Endometrial microvascular endothelial cells (primary cell): ENCODE measurements around the gene APOBEC3H. TPM values are rescaled to one million over a fixed set of nuclear protein-coding genes. Genes with fewer than 3 reads are reported as not detected.

Experiments used
- in situ Hi-C: cut with HindIII; loops from 2 replicates; pipeline ENCODE4 v1.10.0; 2017; ENCODE audit warnings: low sequenced_read_pairs, low pct_unique_long_range_greater_than_20kb; ENCODE audit errors: inconsistent ontology term
- total RNA-seq: library from RNA; depleted of rRNA; stranded (reverse); fragments of >200 nt; gene quantifications from one replicate; pipeline ENCODE4 v1.2.3, GENCODE V29; 2015; ENCODE audit errors: inconsistent ontology term

Gene APOBEC3H
- total RNA-seq, 1 donor from 2014 or later: 1.0 TPM

- in situ Hi-C loops: no loop called here
Measured at GRCh38 chr22:39130892-39131855, 34.1 kb downstream of the APOBEC3H start.

GRCh38 chr22:39132281-39132680 is 35.2 kb downstream of the APOBEC3H start:
- in situ Hi-C loops: no loop called here

GRCh38 chr22:39132871-39133524 is 36.0 kb downstream of the APOBEC3H start:
- in situ Hi-C loops: no loop called here

GRCh38 chr22:39133871-39134270 is 36.8 kb downstream of the APOBEC3H start:
- in situ Hi-C loops: no loop called here

- in situ Hi-C loops: no loop called here
Measured at GRCh38 chr22:39134366-39135091, 37.5 kb downstream of the APOBEC3H start.

- in situ Hi-C loops: no loop called here
Measured at GRCh38 chr22:39135092-39135896, 38.2 kb downstream of the APOBEC3H start.

GRCh38 chr22:39136317-39136716 is 39.3 kb downstream of the APOBEC3H start:
- in situ Hi-C loops: no loop called here

- in situ Hi-C loops: no loop called here
Measured at GRCh38 chr22:39138357-39138997, 41.4 kb downstream of the APOBEC3H start.

- in situ Hi-C loops: no loop called here
Measured at GRCh38 chr22:39139933-39140332, 42.9 kb downstream of the APOBEC3H start.

- in situ Hi-C loops: no loop called here
Measured at GRCh38 chr22:39142088-39142680, 45.1 kb downstream of the APOBEC3H start.

GRCh38 chr22:39144101-39144767 is 47.2 kb downstream of the APOBEC3H start:
- in situ Hi-C loops: no loop called here

GRCh38 chr22:39146256-39147101 is 49.4 kb downstream of the APOBEC3H start:
- in situ Hi-C loops: no loop called here

GRCh38 chr22:39147335-39148025 is 50.4 kb downstream of the APOBEC3H start:
- in situ Hi-C loops: no loop called here

GRCh38 chr22:39148026-39148726 is 51.1 kb downstream of the APOBEC3H start:
- in situ Hi-C loops: no loop called here

GRCh38 chr22:39148727-39149535 is 51.9 kb downstream of the APOBEC3H start:
- in situ Hi-C loops: no loop called here
